ENCODE results near the gene GNMT. TPM values are rescaled to one million over a fixed set of nuclear protein-coding genes. Genes with fewer than 3 reads are reported as not detected.

Gene GNMT
- total RNA-seq, 1 experiment from 2014 or later = 0.47 TPM

GRCh38 chr6:43013097-43013842 lies 52.7 kb downstream of the GNMT start:
- Histone ChIP-seq H3K27me3 (ENCODE audit: low read length) (no peaks in the 10 kb centered on the region), H3K4me3 (ENCODE audit: low read length) (peak overlapping the region; percentile 91), H3K4me2 (ENCODE audit: low read length) (peak overlapping the region; percentile 95), H3K9me2 (replicated peaks; ENCODE audit: low read length) (no peaks in the 10 kb centered on the region), H3K79me2 (ENCODE audit: low read length) (peaks cover 52% of the 10 kb centered on the region), H3K27ac (ENCODE audit: low read length) (no peak overlapping the region), H3K36me3 (ENCODE audit: low read depth, low read length) (peaks cover 28% of the 10 kb centered on the region), H4K20me1 (ENCODE audit: low read length) (no peaks in the 10 kb centered on the region), H3K4me1 (ENCODE audit: insufficient read depth, low read length) (peaks cover 23% of the 10 kb centered on the region), H3K9ac (ENCODE audit: low read length) (peak overlapping the region; percentile 86), H2AFZ (ENCODE audit: low read length) (peak overlapping the region; percentile 88), H3F3A (ENCODE audit: low read length, unreplicated experiment) (no peaks in the 10 kb centered on the region), H3K9me3 (ENCODE audit: low read length) (no peaks in the 10 kb centered on the region)
- no TSS peak for BruUV-seq (replicated peaks)
- ATAC-seq (peak; percentile 9), DNase-seq (no peak)
- intact Hi-C loops (cut with micrococcal nuclease) = no loop called here
- ChIA-PET CTCF (no interaction called here), POLR2A (ENCODE audit: unreplicated experiment) (interaction anchor here (0.6 kb wide), 1 partner anchor 84 kb away, joined by 14 read pairs; the partner anchor contains the start of gene CNPY3)
- no peak for TF ChIP-seq EZH2phosphoT487 (IDR thresholded peaks at IDR 0.05; ENCODE audit: borderline replicate concordance, low read length)
- no peak for TF ChIP-seq CTCF (conservative IDR thresholded peaks at IDR 0.05; ENCODE audit: low read depth, low read length)
- no peak for TF ChIP-seq EZH2 (IDR thresholded peaks at IDR 0.05; ENCODE audit: low read length, unreplicated experiment)

Other genes with a start within 250 kb of the GNMT start
- not detected in 2 replicates for gene PRPH2, start 238.2 kb upstream of the GNMT start, total RNA-seq (2014; rRNA removed)
- gene TBCC, start 214.7 kb upstream of the GNMT start, total RNA-seq (2014; rRNA removed) = 32.3 and 36.5 TPM in 2 replicates
- gene BICRAL, start 178.7 kb upstream of the GNMT start, total RNA-seq (2014; rRNA removed) = 3.3 and 3.5 TPM in 2 replicates
- 87.6 and 99.5 TPM in 2 replicates for gene RPL7L1, start 81.1 kb upstream of the GNMT start, total RNA-seq (2014; rRNA removed)
- gene PTCRA, start 44.7 kb upstream of the GNMT start, total RNA-seq (2014; rRNA removed) = not detected in 2 replicates
- 37.5 and 42.2 TPM in 2 replicates for gene CNPY3, start 31.3 kb upstream of the GNMT start, total RNA-seq (2014; rRNA removed)
- 35.9 and 40.8 TPM in 2 replicates for gene PEX6, start 18.4 kb downstream of the GNMT start, total RNA-seq (2014; rRNA removed)
- gene PPP2R5D, start 23.8 kb downstream of the GNMT start, total RNA-seq (2014; rRNA removed) = 54.1 and 55.6 TPM in 2 replicates
- gene MEA1, start 53.2 kb downstream of the GNMT start, total RNA-seq (2014; rRNA removed) = 131 and 146 TPM in 2 replicates
- gene KLHDC3, start 53.5 kb downstream of the GNMT start, total RNA-seq (2014; rRNA removed) = 68.9 and 76.0 TPM in 2 replicates
- gene RRP36, start 60.9 kb downstream of the GNMT start, total RNA-seq (2014; rRNA removed) = 120 and 133 TPM in 2 replicates
- 17.5 and 18.6 TPM in 2 replicates for gene CUL7, start 93.1 kb downstream of the GNMT start, total RNA-seq (2014; rRNA removed)
- gene MRPL2, start 98.7 kb downstream of the GNMT start, total RNA-seq (2014; rRNA removed) = 59.8 and 63.9 TPM in 2 replicates
- gene KLC4, start 98.9 kb downstream of the GNMT start, total RNA-seq (2014; rRNA removed) = 17.5 and 18.5 TPM in 2 replicates
- 48.1 and 69.1 TPM in 2 replicates for gene PTK7, start 115.6 kb downstream of the GNMT start, total RNA-seq (2014; rRNA removed)
- gene SRF, start 210.5 kb downstream of the GNMT start, total RNA-seq (2014; rRNA removed) = 35.0 and 44.3 TPM in 2 replicates
- 30.4 and 43.8 TPM in 2 replicates for gene CUL9, start 221.4 kb downstream of the GNMT start, total RNA-seq (2014; rRNA removed)